Left ventricle myocardium inferior (tissue), 1 donor: Measurements from ENCODE around the gene WDR74. TPM values are rescaled to one million over a fixed set of nuclear protein-coding genes. Genes with fewer than 3 reads are reported as not detected.
A peak's percentile ranks its signal among the peaks of the same experiment; 100 is the strongest.

Experiments
- DNase-seq: peaks from one replicate; pipeline ENCODE4 v3.0.0-alpha.2; 2020
- H3K27ac ChIP-seq: fragments of 200-600 bp; replicated peaks from 2 replicates; pipeline ENCODE4 v1.8.0; 2021
- H3K27me3 ChIP-seq: fragments of 200-600 bp; 2 replicates; pipeline ENCODE4 v1.8.0; 2021; ENCODE audit warnings: low read depth
- H3K36me3 ChIP-seq: fragments of 200-600 bp; 2 replicates; pipeline ENCODE4 v1.8.0; 2021
- H3K4me1 ChIP-seq: fragments of 200-600 bp; 2 replicates; pipeline ENCODE4 v1.8.0; 2021
- H3K4me3 ChIP-seq: fragments of 200-600 bp; 2 replicates; pipeline ENCODE4 v1.8.0; 2021; ENCODE audit warnings: mild to moderate bottlenecking, moderate library complexity
- H3K9me3 ChIP-seq: fragments of 200-600 bp; replicated peaks from 2 replicates; pipeline ENCODE4 v1.8.0; 2021
- intact Hi-C: fragments of 100-400 bp; cut with micrococcal nuclease; formaldehyde crosslinking; loops from one replicate; pipeline ENCODE4 v1.11.0; 2022
- microRNA-seq: library from miRNA; unstranded; fragments of <30 nt; microRNA quantifications from one replicate; pipeline ENCODE4 v1.2.0, GENCODE V29; 2020
- total RNA-seq: library from RNA; stranded (reverse); fragmentation: NEBNext Ultra II Directional; extraction: Animal tissue kit (Norgen Biotek cat#: 25700); gene quantifications from one replicate; pipeline ENCODE4 v1.2.1, GENCODE V29; 2021
- TF ChIP-seq, protein P1 (sequence below): fragments of 200-600 bp; IDR thresholded peaks from 2 replicates; pipeline ENCODE4 v1.8.0; 2021; ENCODE audit warnings: antibody characterized with exemption, mild to moderate bottlenecking, borderline replicate concordance
- donor health status: DM: no; HTN: yes; CAD: no; lungs with severe emphysema.

The WDR74 gene
- total RNA-seq, 1 donor from 2014 or later, result 24.3 TPM

DNA sequence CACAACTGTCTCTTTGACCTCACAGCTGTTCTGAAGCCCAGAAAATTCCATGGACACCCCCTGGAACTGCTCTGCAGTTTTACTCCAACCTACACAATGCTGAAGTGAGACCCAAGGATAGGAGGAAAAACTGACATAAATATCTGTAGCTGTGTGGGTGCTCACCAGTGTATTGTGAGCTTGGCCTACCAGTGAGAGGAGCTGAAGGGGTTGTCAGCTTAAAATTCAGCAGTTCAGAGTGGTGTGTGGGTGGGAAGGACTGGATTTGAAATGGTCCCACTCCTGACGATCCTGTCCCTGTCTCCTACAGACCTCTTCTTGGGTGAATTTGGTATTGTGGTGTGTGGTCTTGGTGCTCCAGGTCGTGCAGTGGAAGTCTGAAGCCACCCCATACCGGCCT is 49.8 kb downstream of the WDR74 start:
- intact Hi-C loops, result loop anchor here (5.0 kb wide), 1 partner anchor 73 kb away; no protein-coding TSS in a partner anchor

GRCh38 chr11:62788991-62789390 is 50.4 kb downstream of the WDR74 start:
- no peaks in the 10 kb centered on the region for H3K9me3 ChIP-seq
- H3K36me3 ChIP-seq, result peaks cover 42% of the 10 kb centered on the region
- no peak for DNase-seq
- TF ChIP-seq, protein P1, sequence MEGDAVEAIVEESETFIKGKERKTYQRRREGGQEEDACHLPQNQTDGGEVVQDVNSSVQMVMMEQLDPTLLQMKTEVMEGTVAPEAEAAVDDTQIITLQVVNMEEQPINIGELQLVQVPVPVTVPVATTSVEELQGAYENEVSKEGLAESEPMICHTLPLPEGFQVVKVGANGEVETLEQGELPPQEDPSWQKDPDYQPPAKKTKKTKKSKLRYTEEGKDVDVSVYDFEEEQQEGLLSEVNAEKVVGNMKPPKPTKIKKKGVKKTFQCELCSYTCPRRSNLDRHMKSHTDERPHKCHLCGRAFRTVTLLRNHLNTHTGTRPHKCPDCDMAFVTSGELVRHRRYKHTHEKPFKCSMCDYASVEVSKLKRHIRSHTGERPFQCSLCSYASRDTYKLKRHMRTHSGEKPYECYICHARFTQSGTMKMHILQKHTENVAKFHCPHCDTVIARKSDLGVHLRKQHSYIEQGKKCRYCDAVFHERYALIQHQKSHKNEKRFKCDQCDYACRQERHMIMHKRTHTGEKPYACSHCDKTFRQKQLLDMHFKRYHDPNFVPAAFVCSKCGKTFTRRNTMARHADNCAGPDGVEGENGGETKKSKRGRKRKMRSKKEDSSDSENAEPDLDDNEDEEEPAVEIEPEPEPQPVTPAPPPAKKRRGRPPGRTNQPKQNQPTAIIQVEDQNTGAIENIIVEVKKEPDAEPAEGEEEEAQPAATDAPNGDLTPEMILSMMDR, result no peak
- intact Hi-C loops, result loop anchor here (5.0 kb wide), 1 partner anchor 73 kb away; no protein-coding TSS in a partner anchor
- H3K4me3 ChIP-seq, result peak overlapping the region; percentile 99
- H3K27me3 ChIP-seq, result no peaks in the 10 kb centered on the region
- peak overlapping the region; percentile 100 for H3K27ac ChIP-seq
- peaks cover 84% of the 10 kb centered on the region for H3K4me1 ChIP-seq

More for the DNA sequence above, 49.8 kb downstream of the WDR74 start:
- Histone ChIP-seq H3K27me3 (no peaks in the 10 kb centered on the region), H3K27ac (peak overlapping the region; percentile 100), H3K36me3 (peaks cover 48% of the 10 kb centered on the region), H3K4me1 (peaks cover 84% of the 10 kb centered on the region), H3K9me3 (no peaks in the 10 kb centered on the region), H3K4me3 (no peak overlapping the region)
- TF ChIP-seq, protein P1, result no peak
- no peak for DNase-seq

DNA sequence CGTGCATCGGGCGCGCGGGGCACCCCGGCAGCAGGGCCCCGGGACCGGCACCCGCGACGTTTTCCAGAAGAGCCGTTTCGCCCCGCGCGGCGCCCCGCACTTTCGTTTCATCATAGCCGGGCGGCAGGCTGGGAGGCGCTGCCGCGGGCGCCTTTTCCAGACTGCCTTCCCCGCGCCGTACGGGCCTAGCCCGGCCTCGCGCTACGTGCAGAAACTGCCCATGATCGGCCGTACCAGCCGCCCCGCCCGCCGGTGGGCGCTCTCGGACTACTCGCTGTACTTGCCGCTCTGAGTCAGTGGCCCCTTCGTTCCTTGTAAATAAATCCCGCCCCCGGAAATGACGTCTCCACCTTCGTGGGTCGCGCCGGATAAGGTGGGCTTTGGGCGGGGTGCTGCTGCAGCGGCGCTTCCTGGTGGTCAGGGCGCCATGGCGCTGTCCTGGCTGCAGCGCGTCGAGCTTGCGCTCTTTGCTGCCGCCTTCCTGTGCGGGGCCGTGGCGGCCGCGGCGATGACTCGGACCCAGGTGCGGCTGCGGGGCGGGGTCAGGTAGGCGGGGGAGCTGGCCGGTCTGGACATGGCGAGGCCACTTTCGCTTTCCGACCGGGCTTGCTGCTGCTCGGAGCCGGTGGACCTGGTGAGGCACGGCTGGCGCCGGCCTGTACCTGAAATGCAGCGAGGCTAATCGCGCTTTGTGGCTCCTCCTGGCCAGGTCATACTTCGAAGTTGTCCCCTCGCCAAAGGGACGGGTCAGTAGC is 52.2 kb downstream of the WDR74 start, which contains the start of gene TMEM179B:
Gene TMEM179B, plus strand, starts transcription at position 398 of the 755 bp plus-strand sequence. Its CDS starts 30 bp downstream, at position 428.
- peak within 1 kb of the TSS; percentile 99 for H3K4me3 ChIP-seq
- H3K9me3 ChIP-seq, result no peaks in the 10 kb centered on the region
- H3K36me3 ChIP-seq, result peaks cover 31% of the 10 kb centered on the region
- H3K4me1 ChIP-seq, result peaks cover 68% of the 10 kb centered on the region
- peak within 1 kb of the TSS; percentile 100 for H3K27ac ChIP-seq
- intact Hi-C loops, result loop anchor here (5.0 kb wide), 1 partner anchor 75 kb away; no protein-coding TSS in a partner anchor
- TF ChIP-seq, protein P1, result peak; percentile 29
- peak; percentile 97 for DNase-seq
- H3K27me3 ChIP-seq, result no peaks in the 10 kb centered on the region

GRCh38 chr11:62786318-62787004 is 52.9 kb downstream of the WDR74 start:
- H3K4me1 ChIP-seq, result peaks cover 62% of the 10 kb centered on the region
- H3K4me3 ChIP-seq, result peak overlapping the region; percentile 99
- no peaks in the 10 kb centered on the region for H3K27me3 ChIP-seq
- peak; percentile 91 for DNase-seq
- peak overlapping the region; percentile 100 for H3K27ac ChIP-seq
- intact Hi-C loops, result loop anchor here (5.0 kb wide), 1 partner anchor 76 kb away; no protein-coding TSS in a partner anchor
- H3K9me3 ChIP-seq, result no peaks in the 10 kb centered on the region
- H3K36me3 ChIP-seq, result peaks cover 36% of the 10 kb centered on the region
- TF ChIP-seq, protein P1, result peak; percentile 95

Small RNA genes within 50 kb of the gene (microRNA-seq; reads per million reads assigned to microRNA genes)
- 2.8 reads per million for gene MIR6514
- not detected for gene MIR6748

Other genes starting within 250 kb of the WDR74 start
- gene TUT1, start 248.1 kb downstream of the WDR74 start, total RNA-seq, result 12.5 TPM
- gene MTA2, start 237.7 kb downstream of the WDR74 start, total RNA-seq, result 26.3 TPM
- 14.6 TPM for gene EML3, start 226.8 kb downstream of the WDR74 start, total RNA-seq
- 2.0 TPM for gene ROM1, start 226.3 kb downstream of the WDR74 start, total RNA-seq
- gene B3GAT3, start 217.6 kb downstream of the WDR74 start, total RNA-seq, result 13.2 TPM
- gene GANAB, start 193.0 kb downstream of the WDR74 start, total RNA-seq, result 90.2 TPM
- gene INTS5, start 186.3 kb downstream of the WDR74 start, total RNA-seq, result 10.1 TPM
- 31.1 TPM for gene C11orf98, start 174.4 kb downstream of the WDR74 start, total RNA-seq
- gene CSKMT, start 174.3 kb downstream of the WDR74 start, total RNA-seq, result 5.0 TPM
- 6.9 TPM for gene UQCC3, start 167.9 kb downstream of the WDR74 start, total RNA-seq
- 2.1 TPM for gene LBHD1, start 167.3 kb downstream of the WDR74 start, total RNA-seq
- 82.3 TPM for gene UBXN1, start 160.5 kb downstream of the WDR74 start, total RNA-seq
- 2.7 TPM for gene LRRN4CL, start 150.1 kb downstream of the WDR74 start, total RNA-seq
- 18.4 TPM for gene BSCL2, start 132.2 kb downstream of the WDR74 start, total RNA-seq
- gene GNG3, start 131.9 kb downstream of the WDR74 start, total RNA-seq, result not detected
- 37.6 TPM for gene HNRNPUL2, start 112.1 kb downstream of the WDR74 start, total RNA-seq
- 12.9 TPM for gene TTC9C, start 111.1 kb downstream of the WDR74 start, total RNA-seq
- gene ZBTB3, start 85.4 kb downstream of the WDR74 start, total RNA-seq, result 9.5 TPM
- gene POLR2G, start 78.0 kb downstream of the WDR74 start, total RNA-seq, result 43.4 TPM
- gene TAF6L, start 68.2 kb downstream of the WDR74 start, total RNA-seq, result 8.0 TPM
- gene TMEM179B, start 52.2 kb downstream of the WDR74 start, total RNA-seq, result 20.5 TPM
- gene TMEM223, start 47.6 kb downstream of the WDR74 start, total RNA-seq, result 24.1 TPM
- gene NXF1, start 34.1 kb downstream of the WDR74 start, total RNA-seq, result 43.2 TPM
- 16.7 TPM for gene STX5, start 7.5 kb downstream of the WDR74 start, total RNA-seq
- gene TEX54, start 6.7 kb downstream of the WDR74 start, total RNA-seq, result not detected
- gene SLC3A2, start 41.3 kb upstream of the WDR74 start, total RNA-seq, result 35.0 TPM
- not detected for gene CHRM1, start 81.8 kb upstream of the WDR74 start, total RNA-seq
- not detected for gene SLC22A6, start 145.4 kb upstream of the WDR74 start, total RNA-seq
- not detected for gene SLC22A8, start 176.3 kb upstream of the WDR74 start, total RNA-seq